Endothelial cell of umbilical vein (primary cell): ENCODE results near the gene SLC7A6. TPM values are rescaled to one million over a fixed set of nuclear protein-coding genes. Genes with fewer than 3 reads are reported as not detected.

ENCODE experiments used
- BruUV-seq: library from RNA; stranded (reverse); fragments of 400-500 nt; replicated peaks from 2 replicates; lab custom pipeline; 2021; lab: Mats Ljungman, UMichigan
- CTCF ChIA-PET: fragments of 300-600, 350-600 bp; sonication (Branson Sonifier 250); formaldehyde crosslinking; loops from one replicate; lab custom pipeline; 2021; ENCODE audit warnings: antibody characterized with exemption, inconsistent platforms; lab: Charles Lee
- POLR2A ChIA-PET: fragments of 300-600, 350-600 bp; sonication (Branson Sonifier 250); formaldehyde crosslinking; loops from one replicate; lab custom pipeline; 2021; ENCODE audit warnings: antibody characterized with exemption, inconsistent platforms; lab: Charles Lee
- DNase-seq: peaks from one replicate; pipeline ENCODE4 v3.0.0-alpha.2; 2011; ENCODE audit warnings: low read depth, low spot score
- FAIRE-seq: peaks from 2 replicates; lab custom pipeline; 2011; peaks lifted over from hg19 to GRCh38; lab: Jason Lieb, UNC
- H2AFZ ChIP-seq: 2 replicates; pipeline ENCODE4 v1.6.0; 2012; ENCODE audit warnings: low read depth, low read length, control low read depth, inconsistent platforms
- H3K27ac ChIP-seq: 2 replicates; pipeline ENCODE4 v1.5.1; 2011; ENCODE audit warnings: low read depth, mild to moderate bottlenecking, control low read depth, low read length, moderate library complexity; ENCODE audit not compliant: insufficient read depth
- H3K27me3 ChIP-seq, 2 experiments: 2 replicates each; pipeline versions ENCODE4 v1.6.0 to v1.6.1; 2011; ENCODE audit warnings: low read length in 2 of 2, mixed read lengths in 1 of 2; ENCODE audit not compliant: control insufficient read depth in 2 of 2, insufficient read depth in 2 of 2
- H3K36me3 ChIP-seq, 2 experiments: 2 replicates in 1 of 2; 3 replicates in 1 of 2; pipeline ENCODE4 v1.5.1; 2011; ENCODE audit warnings: low read length in 2 of 2, mild to moderate bottlenecking in 1 of 2, moderate library complexity in 1 of 2; ENCODE audit not compliant: control insufficient read depth in 2 of 2, insufficient read depth in 2 of 2; ENCODE audit errors: extremely low read depth in 1 of 2
- H3K4me1 ChIP-seq: 3 replicates; pipeline ENCODE4 v1.5.1; 2011; ENCODE audit warnings: mild to moderate bottlenecking, low read length; ENCODE audit not compliant: control insufficient read depth, insufficient read depth; ENCODE audit errors: extremely low read depth
- H3K4me2 ChIP-seq: 2 replicates; pipeline ENCODE4 v1.6.1; 2011; ENCODE audit warnings: low read length, control low read depth, mixed read lengths; ENCODE audit not compliant: insufficient read depth
- H3K4me3 ChIP-seq, 3 experiments: fragments of 200-600 bp in 1 of 3; sonication (generic), shearing (Covaris generic) in 1 of 3; replicated peaks in 1 of 3; 2 replicates each; pipeline ENCODE4 v1.5.1; 2011 to 2016; ENCODE audit warnings: control low read depth in 3 of 3, low read length in 3 of 3, mild to moderate bottlenecking in 2 of 3, inconsistent platforms in 1 of 3, low read depth in 1 of 3, moderate library complexity in 1 of 3; ENCODE audit not compliant: insufficient read depth in 1 of 3
- H3K79me2 ChIP-seq: 2 replicates; pipeline ENCODE4 v1.6.0; 2012; ENCODE audit warnings: low read length, inconsistent platforms; ENCODE audit not compliant: control insufficient read depth, insufficient read depth
- H3K9ac ChIP-seq: replicated peaks from 2 replicates; pipeline ENCODE3; 2011; ENCODE audit warnings: low read length, control low read depth; ENCODE audit not compliant: insufficient read depth; ENCODE audit errors: extremely low read depth
- H3K9me1 ChIP-seq: replicated peaks from 3 replicates; pipeline ENCODE4 v1.6.0; 2011; ENCODE audit warnings: mild to moderate bottlenecking, low read length; ENCODE audit not compliant: control insufficient read depth, insufficient read depth; ENCODE audit errors: extremely low read depth
- H3K9me3 ChIP-seq: replicated peaks from 2 replicates; pipeline ENCODE4 v1.5.1; 2012; ENCODE audit warnings: low read length, inconsistent platforms; ENCODE audit not compliant: control insufficient read depth, insufficient read depth
- H4K20me1 ChIP-seq: replicated peaks from 2 replicates; pipeline ENCODE3; 2011; ENCODE audit warnings: mild to moderate bottlenecking, low read length; ENCODE audit not compliant: control insufficient read depth, insufficient read depth; ENCODE audit errors: extremely low read depth
- EZH2 ChIP-seq: IDR thresholded peaks from 2 replicates; pipeline ENCODE4 v1.6.1; 2012; ENCODE audit warnings: borderline replicate concordance, low read depth, mild to moderate bottlenecking, moderate library complexity, low read length, inconsistent platforms; ENCODE audit not compliant: severe bottlenecking
- FOS ChIP-seq: IDR thresholded peaks from 2 replicates; pipeline ENCODE4 v1.6.1; 2011; ENCODE audit warnings: mild to moderate bottlenecking, low read length, moderate library complexity, borderline replicate concordance; ENCODE audit not compliant: insufficient read depth
- GATA2 ChIP-seq: IDR thresholded peaks from 2 replicates; pipeline ENCODE4 v1.7.0; 2011; ENCODE audit warnings: low read depth, mild to moderate bottlenecking, moderate library complexity, mixed read lengths, low read length; ENCODE audit not compliant: insufficient read length, insufficient read depth
- JUN ChIP-seq: IDR thresholded peaks from 2 replicates; pipeline ENCODE4 v1.6.1; 2011; ENCODE audit warnings: borderline replicate concordance, low read depth; ENCODE audit not compliant: insufficient read length, insufficient read depth
- MAX ChIP-seq: IDR thresholded peaks from 2 replicates; pipeline ENCODE4 v1.6.1; 2011; ENCODE audit not compliant: insufficient read depth, insufficient read length
- MYC ChIP-seq: IDR thresholded peaks from one replicate; pipeline ENCODE4 v1.6.1; 2011; ENCODE audit warnings: mild to moderate bottlenecking, low read depth, low read length
- POLR2A ChIP-seq: IDR thresholded peaks from 2 replicates; pipeline ENCODE4 v1.6.1; 2012; ENCODE audit warnings: low read depth, mild to moderate bottlenecking, control low read depth, low read length
- POLR2AphosphoS5 ChIP-seq: IDR thresholded peaks from 2 replicates; pipeline ENCODE4 v1.6.1; 2012; ENCODE audit warnings: low read depth, mild to moderate bottlenecking, control low read depth, low read length, moderate library complexity; ENCODE audit not compliant: insufficient read depth
- dilution Hi-C: fragments of 300-500 bp; cut with MboI; formaldehyde crosslinking; loops from one replicate; pipeline ENCODE4 v1.15.0; 2019; ENCODE audit warnings: low sequenced_read_pairs; ENCODE audit not compliant: extremely low pct_ligation_motif_present
- intact Hi-C: fragments of 100-400 bp; cut with micrococcal nuclease; formaldehyde crosslinking; loops from one replicate; pipeline ENCODE4 v1.10.0; 2022
- polyA plus RNA-seq, 4 experiments: library from polyadenylated mRNA; depleted of rRNA in 3 of 4; stranded (reverse) in 3 of 4; unstranded in 1 of 4; fragments of >200 nt; gene quantifications; 2 replicates each; pipeline versions ENCODE4 v1.2.1 to v1.2.3, GENCODE V29; 2011 to 2012; ENCODE audit warnings: missing spikeins in 1 of 4
- total RNA-seq: library from RNA; stranded (reverse); gene quantifications from 2 replicates; pipeline ENCODE4 v1.2.3, GENCODE V29; 2021
- TF ChIP-seq, protein P1 (sequence below), 2 donors: IDR thresholded peaks; 1 replicate in 1 of 2; 2 replicates in 1 of 2; pipeline ENCODE4 v1.5.1; 2011; ENCODE audit warnings: low read length in 2 of 2, mild to moderate bottlenecking in 2 of 2, moderate library complexity in 2 of 2, control low read depth in 1 of 2, inconsistent platforms in 1 of 2, low read depth in 1 of 2; ENCODE audit not compliant: insufficient read depth in 1 of 2; ENCODE audit errors: extremely low read depth in 1 of 2

Gene SLC7A6
- total and polyA plus RNA-seq, 2 donors (not counting 3 experiments of a cell fraction or from before 2014, with no cell fraction given): 68.0 to 86.5 TPM

GRCh38 chr16:68324336-68324735 lies 60.0 kb downstream of the SLC7A6 start:
- H3K27ac ChIP-seq: no peak overlapping the region
- peaks cover 12% of the 10 kb centered on the region for H3K4me1 ChIP-seq
- H3K79me2 ChIP-seq: no peaks in the 10 kb centered on the region
- no peak overlapping the region for H3K9ac ChIP-seq
- TF ChIP-seq MAX (no peak), POLR2AphosphoS5 (no peak), MYC (no peak), EZH2 (no peak), POLR2A (no peak), FOS (no peak), GATA2 (no peak), JUN (no peak)
- TF ChIP-seq, protein P1, sequence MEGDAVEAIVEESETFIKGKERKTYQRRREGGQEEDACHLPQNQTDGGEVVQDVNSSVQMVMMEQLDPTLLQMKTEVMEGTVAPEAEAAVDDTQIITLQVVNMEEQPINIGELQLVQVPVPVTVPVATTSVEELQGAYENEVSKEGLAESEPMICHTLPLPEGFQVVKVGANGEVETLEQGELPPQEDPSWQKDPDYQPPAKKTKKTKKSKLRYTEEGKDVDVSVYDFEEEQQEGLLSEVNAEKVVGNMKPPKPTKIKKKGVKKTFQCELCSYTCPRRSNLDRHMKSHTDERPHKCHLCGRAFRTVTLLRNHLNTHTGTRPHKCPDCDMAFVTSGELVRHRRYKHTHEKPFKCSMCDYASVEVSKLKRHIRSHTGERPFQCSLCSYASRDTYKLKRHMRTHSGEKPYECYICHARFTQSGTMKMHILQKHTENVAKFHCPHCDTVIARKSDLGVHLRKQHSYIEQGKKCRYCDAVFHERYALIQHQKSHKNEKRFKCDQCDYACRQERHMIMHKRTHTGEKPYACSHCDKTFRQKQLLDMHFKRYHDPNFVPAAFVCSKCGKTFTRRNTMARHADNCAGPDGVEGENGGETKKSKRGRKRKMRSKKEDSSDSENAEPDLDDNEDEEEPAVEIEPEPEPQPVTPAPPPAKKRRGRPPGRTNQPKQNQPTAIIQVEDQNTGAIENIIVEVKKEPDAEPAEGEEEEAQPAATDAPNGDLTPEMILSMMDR (IDR thresholded peaks at IDR 0.05; ENCODE audit: extremely low read depth in 1 of 2, insufficient read depth in 1 of 2, low read depth in 1 of 2, low read length in 2 of 2): no peak
- FAIRE-seq: no peak
- peaks cover 2 to 3% of the 10 kb centered on the region in 2 experiments for H3K36me3 ChIP-seq
- DNase-seq: no peak
- no peak overlapping the region for H3K4me3 ChIP-seq
- no peaks in the 10 kb centered on the region for H3K9me1 ChIP-seq
- H3K9me3 ChIP-seq: no peaks in the 10 kb centered on the region
- no peaks in the 10 kb centered on the region for H3K27me3 ChIP-seq
- H3K4me2 ChIP-seq: no peak overlapping the region
- intact Hi-C loops: loop anchor here (2.0 to 10.0 kb wide), 2 partner anchors 14 to 240 kb away; partner anchors contain the start of genes NFATC3, PRMT7 and SLC7A6OS
- POLR2A ChIA-PET: interaction anchor here (1.0 to 1.2 kb wide), 2 partner anchors 13 to 60 kb away, joined by 3 to 6 read pairs; partner anchors contain the start of genes PRMT7, SLC7A6 and SLC7A6OS
- H4K20me1 ChIP-seq: no peaks in the 10 kb centered on the region
- H2AFZ ChIP-seq: no peak overlapping the region
- dilution Hi-C loops: no loop called here
- BruUV-seq: no TSS peak
- CTCF ChIA-PET: interaction anchor here (1.0 to 5.3 kb wide), 10 partner anchors 11 to 86 kb away, joined by 3 to 101 read pairs (median 6); partner anchors contain the start of genes PRMT7, SLC7A6 and SLC7A6OS
